Measurements from ENCODE around the gene NFAT5.

GRCh38 chr16:69599731-69600130 is 34.0 kb downstream of the NFAT5 start:
- no peak for TF ChIP-seq CTCF (IDR thresholded peaks at IDR 0.05)
- no peak for TF ChIP-seq POLR2A (IDR thresholded peaks at IDR 0.05)

All from suprapubic skin (tissue), 3 donors.